ENCODE measurements around the gene LAMTOR4. TPM values are rescaled to one million over a fixed set of nuclear protein-coding genes. Genes with fewer than 3 reads are reported as not detected.

LAMTOR4 gene
- total and polyA plus RNA-seq, 2 donors (not counting 1 experiment from before 2014, with no cell fraction given), result 214 to 448 TPM

- 31% methylated on average over 19 of the region's 32 CpGs for WGBS (ENCODE audit: insufficient coverage)
- Histone ChIP-seq H3K9ac (ENCODE audit: low read length) (peak overlapping the region; percentile 95), H3K4me3 (ENCODE audit: control extremely low read depth in 1 of 5, extremely low read depth in 1 of 5, insufficient read depth in 1 of 5, low read depth in 2 of 5, low read length in 4 of 5) (peak overlapping the region; percentile 55 to 95 (median 73)), H3K79me2 (ENCODE audit: control insufficient read depth, insufficient read depth, low read length) (peaks cover 31% of the 10 kb centered on the region), H3K27me3 (replicated peaks in 1 of 4; ENCODE audit: control extremely low read depth in 1 of 4, control insufficient read depth in 3 of 4, insufficient read depth in 4 of 4, low read length in 3 of 4) (no peaks in the 10 kb centered on the region), H2AFZ (ENCODE audit: insufficient read depth, low read depth, low read length, poor library complexity, severe bottlenecking) (peak overlapping the region; percentile 97), H3K9me3 (ENCODE audit: control extremely low read depth in 1 of 3, control insufficient read depth in 2 of 3, insufficient read depth in 1 of 3, low read length in 2 of 3) (no peaks in the 10 kb centered on the region), H3K4me2 (replicated peaks; ENCODE audit: low read depth, low read length, poor library complexity, severe bottlenecking) (peak overlapping the region; percentile 92), H3K36me3 (replicated peaks in 1 of 2; ENCODE audit: control extremely low read depth in 1 of 2, control insufficient read depth in 1 of 2, extremely low read depth in 1 of 2, insufficient read depth in 2 of 2, low read length in 1 of 2) (peaks cover 0 to 48% of the 10 kb centered on the region in 2 experiments), H3K27ac (ENCODE audit: low read length in 2 of 2) (peak overlapping the region; percentile 54 to 84), H4K20me1 (ENCODE audit: control insufficient read depth, insufficient read depth, low read length, poor library complexity, severe bottlenecking) (peaks cover 28% of the 10 kb centered on the region), H3K4me1 (ENCODE audit: control insufficient read depth in 2 of 2, insufficient read depth in 2 of 2, low read length in 2 of 2) (peaks cover 23 to 35% of the 10 kb centered on the region in 2 donors)
- ChIA-PET CTCF (interaction anchor here (0.8 to 5.1 kb wide), 5 partner anchors 9 to 39 kb away, joined by 3 to 18 read pairs (median 3); partner anchors contain the start of gene LAMTOR4), POLR2A (interaction anchor here (1.0 to 2.9 kb wide), 3 partner anchors 9 to 60 kb away, joined by 4 to 16 read pairs (median 5); partner anchors contain the start of gene LAMTOR4)
- Mint-ChIP-seq H3K27me3 (no peaks in the 10 kb centered on the region), H3K4me1 (peaks cover 40% of the 10 kb centered on the region), H3K9me3 (ENCODE audit: insufficient read depth) (no peaks in the 10 kb centered on the region), H3K4me3 (peak overlapping the region; percentile 87), H3K27ac (peak overlapping the region; percentile 88)
- intact Hi-C loops (cut with micrococcal nuclease), result loop anchor here (1.0 to 5.0 kb wide), 6 partner anchors 9 to 180 kb away; partner anchors contain the start of genes GAL3ST4, GPC2, LAMTOR4 and MBLAC1
- DNase-seq, result peak; percentile 27
- no peak for ATAC-seq (ENCODE audit: low read depth)
- TF ChIP-seq CTCF (IDR thresholded peaks at IDR 0.05) (no peak), EZH2 (IDR thresholded peaks at IDR 0.05; ENCODE audit: borderline replicate concordance, insufficient read depth, low read depth, low read length, poor library complexity, severe bottlenecking) (no peak)
These were observed 8.9 kb downstream of the LAMTOR4 start for GRCh38 chr7:100157334-100158228.
